Tibial nerve (tissue), 4 donors: ENCODE results near the gene CSF1R. TPM values are rescaled to one million over a fixed set of nuclear protein-coding genes. Genes with fewer than 3 reads are reported as not detected.

Source experiments
- DNase-seq, 2 donors: peaks; one replicate each; pipeline ENCODE4 v3.0.0-alpha.2; 2019; ENCODE audit warnings: low spot score in 2 of 2
- H3K27ac ChIP-seq, 4 donors: fragments of 200-600 bp; sonication (generic) in 3 of 4; one replicate each; pipeline ENCODE4 v1.5.1; 2017 to 2019; ENCODE audit warnings: mild to moderate bottlenecking in 1 of 4
- H3K27me3 ChIP-seq, 2 donors: fragments of 200-600 bp; sonication (generic) in 1 of 2; one replicate each; pipeline versions ENCODE4 v1.5.1 to v1.6.0; 2017 to 2019
- H3K36me3 ChIP-seq, 3 donors: fragments of 200-600 bp; sonication (generic); one replicate each; pipeline ENCODE4 v1.5.1; 2018 to 2019
- H3K4me1 ChIP-seq, 4 donors: fragments of 200-600 bp; sonication (generic) in 3 of 4; one replicate each; pipeline ENCODE4 v1.5.1; 2017 to 2019
- H3K4me3 ChIP-seq, 4 donors: fragments of 200-600 bp; sonication (generic) in 3 of 4; one replicate each; pipeline ENCODE4 v1.5.1; 2017 to 2019; ENCODE audit warnings: mild to moderate bottlenecking in 1 of 4, moderate library complexity in 1 of 4
- H3K9me3 ChIP-seq, 4 donors: fragments of 200-600 bp; sonication (generic) in 3 of 4; one replicate each; pipeline ENCODE4 v1.5.1; 2017 to 2019
- EP300 ChIP-seq, 2 donors: sonication (generic); formaldehyde crosslinking; IDR thresholded peaks; one replicate each; pipeline ENCODE4 v1.6.1; 2017; ENCODE audit warnings: antibody characterized with exemption in 2 of 2, mild to moderate bottlenecking in 1 of 2
- POLR2A ChIP-seq, 2 donors: fragments of 450-650 bp; IDR thresholded peaks; one replicate each; pipeline ENCODE4 v1.6.1; 2017; ENCODE audit warnings: antibody characterized with exemption in 2 of 2, mild to moderate bottlenecking in 2 of 2, moderate library complexity in 2 of 2
- WGBS, 2 donors: methylation state at CpG; one replicate each; pipeline ENCODE4 v1.1.5; 2018; 5-methylcytosine and 5-hydroxymethylcytosine counted together
- small RNA-seq: library from RNA; depleted of rRNA; stranded (forward); fragments of <200 nt; gene quantifications from one replicate; pipeline ENCODE3, GENCODE V24; 2016
- total RNA-seq, 4 donors: library from RNA; depleted of rRNA; stranded (reverse); fragments of >200 nt; gene quantifications; one replicate each; pipeline ENCODE4 v1.1.0, GENCODE V29; 2016
- TF ChIP-seq, protein P1 (sequence below), 5 experiments: fragments of 200-600 bp in 3 of 5; fragments of 450-650 bp in 2 of 5; sonication (generic) in 3 of 5; IDR thresholded peaks; one replicate each; pipeline ENCODE4 v1.5.1; 2016 to 2019; ENCODE audit warnings: antibody characterized with exemption in 5 of 5, mild to moderate bottlenecking in 3 of 5, moderate library complexity in 2 of 5

CSF1R gene
- total RNA-seq, 4 donors from 2014 or later = 35.4 to 57.9 (median 45.3) TPM

GRCh38 chr5:150007050-150007449 is 79.3 kb downstream of the CSF1R start:
- H3K27ac ChIP-seq = no peak overlapping the region
- no peaks in the 10 kb centered on the region for H3K9me3 ChIP-seq
- H3K27me3 ChIP-seq = no peaks in the 10 kb centered on the region
- H3K4me1 ChIP-seq = peaks cover 0 to 41% (median 10%) of the 10 kb centered on the region in 4 donors
- H3K4me3 ChIP-seq = no peak overlapping the region
- no peak for DNase-seq
- TF ChIP-seq POLR2A (IDR thresholded peaks at IDR 0.05) = no peak
- TF ChIP-seq, protein P1, sequence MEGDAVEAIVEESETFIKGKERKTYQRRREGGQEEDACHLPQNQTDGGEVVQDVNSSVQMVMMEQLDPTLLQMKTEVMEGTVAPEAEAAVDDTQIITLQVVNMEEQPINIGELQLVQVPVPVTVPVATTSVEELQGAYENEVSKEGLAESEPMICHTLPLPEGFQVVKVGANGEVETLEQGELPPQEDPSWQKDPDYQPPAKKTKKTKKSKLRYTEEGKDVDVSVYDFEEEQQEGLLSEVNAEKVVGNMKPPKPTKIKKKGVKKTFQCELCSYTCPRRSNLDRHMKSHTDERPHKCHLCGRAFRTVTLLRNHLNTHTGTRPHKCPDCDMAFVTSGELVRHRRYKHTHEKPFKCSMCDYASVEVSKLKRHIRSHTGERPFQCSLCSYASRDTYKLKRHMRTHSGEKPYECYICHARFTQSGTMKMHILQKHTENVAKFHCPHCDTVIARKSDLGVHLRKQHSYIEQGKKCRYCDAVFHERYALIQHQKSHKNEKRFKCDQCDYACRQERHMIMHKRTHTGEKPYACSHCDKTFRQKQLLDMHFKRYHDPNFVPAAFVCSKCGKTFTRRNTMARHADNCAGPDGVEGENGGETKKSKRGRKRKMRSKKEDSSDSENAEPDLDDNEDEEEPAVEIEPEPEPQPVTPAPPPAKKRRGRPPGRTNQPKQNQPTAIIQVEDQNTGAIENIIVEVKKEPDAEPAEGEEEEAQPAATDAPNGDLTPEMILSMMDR (IDR thresholded peaks at IDR 0.05) = no peak
- no peak for TF ChIP-seq EP300 (IDR thresholded peaks at IDR 0.05)
- H3K36me3 ChIP-seq = peaks cover 0 to 78% (median 2%) of the 10 kb centered on the region in 3 donors

DNA sequence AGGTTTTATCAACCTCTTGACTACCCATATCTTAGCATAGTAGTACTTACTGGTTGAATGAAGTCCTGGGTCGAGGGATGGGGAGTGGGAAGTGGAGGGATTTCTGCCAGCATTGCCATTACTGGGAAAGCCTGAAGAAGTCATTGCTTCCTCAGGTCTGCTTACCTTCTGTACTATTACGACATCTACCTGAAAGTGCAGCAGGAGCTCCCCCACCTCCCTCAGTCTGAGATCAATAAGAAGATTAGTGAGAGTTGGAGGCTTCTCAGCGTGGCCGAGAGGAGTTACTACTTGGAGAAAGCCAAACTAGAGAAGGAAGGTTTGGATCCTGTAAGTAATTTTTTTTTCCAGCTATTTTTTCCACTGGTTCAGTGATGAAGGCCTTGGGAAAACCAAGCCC is 80.0 kb downstream of the CSF1R start:
- Histone ChIP-seq H3K27ac (no peak overlapping the region), H3K9me3 (no peaks in the 10 kb centered on the region), H3K27me3 (no peaks in the 10 kb centered on the region), H3K4me3 (no peak overlapping the region), H3K36me3 (peaks cover 0 to 71% (median 2%) of the 10 kb centered on the region in 3 donors), H3K4me1 (peaks cover 0 to 49% (median 11%) of the 10 kb centered on the region in 4 donors)
- no peak for TF ChIP-seq EP300 (IDR thresholded peaks at IDR 0.05)
- TF ChIP-seq POLR2A (IDR thresholded peaks at IDR 0.05) = no peak
- TF ChIP-seq, protein P1 (IDR thresholded peaks at IDR 0.05) = no peak
- no peak for DNase-seq
- 77 to 85% methylated on average over 4 of the region's 4 CpGs for WGBS, 2 donors

Small RNA genes within 50 kb of the gene (small RNA-seq; reads per million reads assigned to genes)
- not detected for gene RF00019

Other genes with a start within 250 kb of the CSF1R start
- under 1 TPM in 1 of 4 donors, not detected in 3; 0.22 TPM for gene PDE6A, start 141.8 kb downstream of the CSF1R start, total RNA-seq
- 10 to 100 TPM; 10.2 to 17.9 (median 12.4) TPM for gene SLC26A2, start 125.8 kb downstream of the CSF1R start, total RNA-seq
- gene TIGD6, start 85.9 kb downstream of the CSF1R start, total RNA-seq = 10 to 100 TPM in 1 of 4 donors, 1 to 10 TPM in 3; 6.7 to 14.4 (median 8.1) TPM
- 10 to 100 TPM; 47.7 to 58.2 (median 55.3) TPM for gene HMGXB3, start 85.8 kb downstream of the CSF1R start, total RNA-seq
- 100 to 1,000 TPM; 171 to 354 (median 217) TPM for gene PDGFRB, start 69.3 kb upstream of the CSF1R start, total RNA-seq
- gene CDX1, start 80.2 kb upstream of the CSF1R start, total RNA-seq = 1 to 10 TPM in 1 of 4 donors, under 1 TPM in 1, not detected in 2; 0.22 to 2.5 TPM
- not detected for gene SLC6A7, start 103.5 kb upstream of the CSF1R start, total RNA-seq
- gene CAMK2A, start 203.2 kb upstream of the CSF1R start, total RNA-seq = 1 to 10 TPM in 3 of 4 donors, under 1 TPM in 1; 0.20 to 2.4 (median 1.3) TPM
- gene ARSI, start 216.4 kb upstream of the CSF1R start, total RNA-seq = 10 to 100 TPM in 1 of 4 donors, 1 to 10 TPM in 3; 7.3 to 17.0 (median 8.1) TPM